K562 (cell line): ENCODE data around the gene CELF6. TPM values are rescaled to one million over a fixed set of nuclear protein-coding genes. Genes with fewer than 3 reads are reported as not detected.

Experiments used
- ATAC-seq: fragments of 200-7000 bp; cut with Tn5 transposase; 3 replicates; pipeline ENCODE4 v1.9.1; 2020; ENCODE audit warnings: moderate library complexity
- BruUV-seq: library from RNA; stranded (reverse); fragments of 400-500 nt; replicated peaks from 2 replicates; lab custom pipeline; 2021; lab: Mats Ljungman, UMichigan
- CTCF ChIA-PET: fragments of 300-600 bp; formaldehyde crosslinking; extraction: SDS; loops from one replicate; lab custom pipeline; 2021; ENCODE audit warnings: low intra/inter-chr PET ratio; lab: Yijun Ruan, JAX
- POLR2A ChIA-PET: fragments of 300-600, 350-650 bp; sonication (Branson Sonifier 250); formaldehyde crosslinking; extraction: SDS; loops from one replicate; lab custom pipeline; 2021; ENCODE audit warnings: antibody characterized with exemption, inconsistent platforms; lab: Yijun Ruan, JAX
- DNase-seq, 4 experiments: peaks; one replicate each; pipeline versions ENCODE4 v3.0.0 to v3.0.0-alpha.2; 2011 to 2018; ENCODE audit warnings: low spot score in 3 of 4, mixed read lengths in 3 of 4; ENCODE audit errors: extremely low read depth in 1 of 4
- FAIRE-seq: peaks from 2 replicates; lab custom pipeline; 2011; peaks lifted over from hg19 to GRCh38; lab: Jason Lieb, UNC
- H2AFZ ChIP-seq: 2 replicates; pipeline ENCODE4 v1.6.0; 2011; ENCODE audit warnings: low read depth, low read length, control low read depth, inconsistent platforms
- H3K27ac ChIP-seq: fragments of 200-600 bp; 3 replicates; pipeline ENCODE4 v1.8.0; 2011; ENCODE audit warnings: low read depth, mild to moderate bottlenecking, control low read depth, inconsistent platforms, low read length, moderate library complexity, mixed read lengths; ENCODE audit errors: extremely low read depth
- H3K27me3 ChIP-seq, 2 experiments: fragments of 300-600 bp in 1 of 2; 2 replicates in 1 of 2; 3 replicates in 1 of 2; pipeline versions ENCODE4 v1.6.0 to v1.8.0; 2011; ENCODE audit warnings: inconsistent platforms in 2 of 2, low read length in 2 of 2, mild to moderate bottlenecking in 1 of 2, mixed read lengths in 1 of 2, moderate library complexity in 1 of 2; ENCODE audit not compliant: control insufficient read depth in 2 of 2, insufficient read depth in 2 of 2
- H3K36me3 ChIP-seq: fragments of 300-600 bp; 3 replicates; pipeline ENCODE4 v1.8.0; 2011; ENCODE audit warnings: mild to moderate bottlenecking, low read length, inconsistent platforms; ENCODE audit not compliant: control insufficient read depth, insufficient read depth
- H3K4me1 ChIP-seq, 2 experiments: fragments of 200-600 bp in 1 of 2; replicated peaks in 1 of 2; 2 replicates in 1 of 2; 3 replicates in 1 of 2; pipeline versions ENCODE4 v1.5.1 to v1.8.0; 2011; ENCODE audit warnings: inconsistent platforms in 2 of 2, low read length in 2 of 2, mild to moderate bottlenecking in 1 of 2, mixed read lengths in 1 of 2, moderate library complexity in 1 of 2; ENCODE audit not compliant: control insufficient read depth in 2 of 2, insufficient read depth in 2 of 2
- H3K4me2 ChIP-seq: 2 replicates; pipeline ENCODE4 v1.6.1; 2011; ENCODE audit warnings: low read length, control low read depth, inconsistent platforms, mixed read lengths; ENCODE audit not compliant: insufficient read depth
- H3K4me3 ChIP-seq: fragments of 200-600 bp; sonication (generic), shearing (Covaris generic); 2 replicates; pipeline ENCODE4 v1.5.1; 2016; ENCODE audit warnings: control low read depth, inconsistent platforms
- H3K79me2 ChIP-seq: fragments of 200-600 bp; 3 replicates; pipeline ENCODE4 v1.8.0; 2011; ENCODE audit warnings: low read length, inconsistent platforms; ENCODE audit not compliant: control insufficient read depth, insufficient read depth
- H3K9ac ChIP-seq, 2 experiments: 2 replicates each; pipeline versions ENCODE4 v1.6.0 to v1.6.1; 2011; ENCODE audit warnings: low read depth in 2 of 2, low read length in 2 of 2, control low read depth in 1 of 2, inconsistent platforms in 1 of 2, mild to moderate bottlenecking in 1 of 2, mixed read lengths in 1 of 2; ENCODE audit not compliant: insufficient read depth in 1 of 2
- H3K9me1 ChIP-seq: one replicate; pipeline ENCODE4 v1.6.0; 2011; ENCODE audit warnings: inconsistent platforms, mild to moderate bottlenecking, low read length, moderate library complexity; ENCODE audit not compliant: control insufficient read depth, insufficient read depth
- H3K9me3 ChIP-seq: replicated peaks from 2 replicates; pipeline ENCODE4 v1.5.1; 2011; ENCODE audit warnings: low read depth, low read length, inconsistent platforms; ENCODE audit not compliant: control insufficient read depth, insufficient read depth
- H4K20me1 ChIP-seq: replicated peaks from 2 replicates; pipeline ENCODE4 v1.6.1; 2011; ENCODE audit warnings: low read length, inconsistent platforms, mixed read lengths; ENCODE audit not compliant: control insufficient read depth, insufficient read depth
- BRF1 ChIP-seq: IDR thresholded peaks from 3 replicates; pipeline ENCODE4 v1.6.1; 2011; ENCODE audit warnings: borderline replicate concordance, mild to moderate bottlenecking; ENCODE audit not compliant: insufficient read length; ENCODE audit errors: extremely low read depth
- HDAC3 ChIP-seq: fragments of 450-650 bp; IDR thresholded peaks from 2 replicates; pipeline ENCODE4 v1.6.1; 2018; ENCODE audit warnings: borderline replicate concordance, mild to moderate bottlenecking, moderate library complexity; ENCODE audit not compliant: partially characterized antibody
- XRCC4 ChIP-seq: IDR thresholded peaks from one replicate; pipeline ENCODE4 v1.6.1; 2011; ENCODE audit not compliant: insufficient read depth, insufficient read length; ENCODE audit errors: extremely low read depth
- ZNF282 ChIP-seq: sonication (generic); formaldehyde crosslinking; IDR thresholded peaks from 2 replicates; pipeline ENCODE4 v1.8.1; 2023; ENCODE audit warnings: missing genetic modification reagents
- ZNF586 ChIP-seq: fragments of 450-650 bp; formaldehyde crosslinking; conservative IDR thresholded peaks from 2 replicates; pipeline ENCODE4 v1.4.0; 2020; ENCODE audit warnings: mild to moderate bottlenecking, moderate library complexity
- ZZZ3 ChIP-seq: fragments of 450-650 bp; IDR thresholded peaks from 2 replicates; pipeline ENCODE4 v1.6.1; 2016; ENCODE audit warnings: antibody characterized with exemption, mild to moderate bottlenecking, moderate library complexity
- WGBS: fragments of 100-300 bp; shearing (Covaris generic); methylation state at CpG from one replicate; pipeline ENCODE4 v1.1.6; 2016; ENCODE audit warnings: low coverage, mixed read lengths; ENCODE audit not compliant: insufficient coverage; ENCODE audit errors: missing lambda C conversion rate; 5-methylcytosine and 5-hydroxymethylcytosine counted together
- in situ Hi-C: fragments of 300-500 bp; cut with MboI; formaldehyde crosslinking; loops from 4 replicates; pipeline ENCODE4 v1.15.0; 2018; ENCODE audit warnings: inconsistent platforms, mixed read lengths
- intact Hi-C: fragments of 100-400 bp; cut with micrococcal nuclease; formaldehyde crosslinking; loops from 2 replicates; pipeline ENCODE4 v1.14.2; 2022
- polyA plus RNA-seq, 8 experiments: library from polyadenylated mRNA; depleted of rRNA in 4 of 8; stranded (reverse) in 5 of 8; unstranded in 3 of 8; fragments of >200 nt; fragmentation: Nextera tagmentation in 2 of 8; fragmentation: Illumina TruSeq in 1 of 8; extraction: Ambion mirVana in 2 of 8; extraction: Trizol in 1 of 8; gene quantifications; 2 replicates each; pipeline versions ENCODE4 v1.2.1 to v1.2.3, GENCODE V29; 2011 to 2014; ENCODE audit warnings: inconsistent platforms in 1 of 8, missing spikeins in 1 of 8
- total RNA-seq, 7 experiments: library from RNA; depleted of rRNA in 6 of 7; stranded (reverse); fragments of >200 nt in 6 of 7; fragmentation: Illumina TruSeq in 2 of 7; extraction: Trizol in 2 of 7; gene quantifications; 2 replicates each; pipeline versions ENCODE4 v1.2.1 to v1.2.3, GENCODE V29; 2011 to 2021; ENCODE audit warnings: low replicate concordance in 1 of 7

The CELF6 gene
- total and polyA plus RNA-seq, 9 of the 15 experiments (the other 6 are each of a cell fraction or from before 2014, with no cell fraction given), result 0.01 to 0.11 TPM; not detected in 7

- ATAC-seq, result no peak
- no peak overlapping the region for H2AFZ ChIP-seq
- H3K27me3 ChIP-seq, result no peaks in the 10 kb centered on the region
- 52% methylated on average over 2 of the region's 2 CpGs for WGBS
- in situ Hi-C loops, result no loop called here
- H3K9me1 ChIP-seq, result no peaks in the 10 kb centered on the region
- H3K4me2 ChIP-seq, result no peak overlapping the region
- peak; percentile 44 for FAIRE-seq
- TF ChIP-seq HDAC3 (no peak), BRF1 (no peak), XRCC4 (no peak), ZNF282 (CRISPR knock-in tag) (no peak), ZNF586 (CRISPR knock-in tag) (no peak), ZZZ3 (no peak)
- H3K4me1 ChIP-seq, result peaks cover 0 to 7% of the 10 kb centered on the region in 2 experiments; a peak in 4 of 5 replicates
- BruUV-seq, result no TSS peak
- no peaks in the 10 kb centered on the region for H3K79me2 ChIP-seq
- no peak overlapping the region for H3K4me3 ChIP-seq
- no peak overlapping the region for H3K9ac ChIP-seq
- no peak for DNase-seq
- intact Hi-C loops, result no loop called here
- H4K20me1 ChIP-seq, result no peaks in the 10 kb centered on the region; the same call in 1 of the 2 replicates
- peaks cover 59% of the 10 kb centered on the region for H3K36me3 ChIP-seq
- no peaks in the 10 kb centered on the region for H3K9me3 ChIP-seq
- no peak overlapping the region for H3K27ac ChIP-seq
- POLR2A ChIA-PET, result no interaction called here
- CTCF ChIA-PET, result no interaction called here
These were observed 77.1 kb downstream of the CELF6 start for GRCh38 chr15:72242775-72243370.
